ENCODE data around the gene PFDN2.

GRCh38 chr1:161061419-161061818 lies 56.4 kb downstream of the PFDN2 start:
- no peak for TF ChIP-seq CTCF (IDR thresholded peaks at IDR 0.05 in 8 of 11, conservative IDR thresholded peaks at IDR 0.05 in 3 of 11)
- TF ChIP-seq POLR2A (IDR thresholded peaks at IDR 0.05): no peak
- TF ChIP-seq POLR2AphosphoS5 (IDR thresholded peaks at IDR 0.05): no peak
